ENCODE results near the gene MT1B. TPM values are rescaled to one million over a fixed set of nuclear protein-coding genes. Genes with fewer than 3 reads are reported as not detected.

The MT1B gene
- total and polyA plus RNA-seq, 2 of the 13 experiments (the other 11 are each of a cell fraction or from before 2014, with no cell fraction given) = 0.89 TPM; not detected in 1

GRCh38 chr16:56603589-56603988 lies 48.1 kb upstream of the MT1B start (continued):
- no peak for TF ChIP-seq NR2F6 (IDR thresholded peaks at IDR 0.05)
- TF ChIP-seq NR2F6 (CRISPR knock-in tag; IDR thresholded peaks at IDR 0.05) = peak; percentile 54; the same call in 1 of the 2 replicates
- TF ChIP-seq ZBTB26 (CRISPR knock-in tag; IDR thresholded peaks at IDR 0.05; ENCODE audit: borderline replicate concordance) = peak; percentile 57; the same call in 1 of the 2 replicates
- TF ChIP-seq CEBPG (CRISPR knock-in tag; IDR thresholded peaks at IDR 0.05) = 0 out of 2 replicates have a peak, but pooled peaks have one; percentile 10
- no peak for TF ChIP-seq KDM1A (CRISPR knock-in tag; IDR thresholded peaks at IDR 0.05)
- TF ChIP-seq DRAP1 (CRISPR knock-in tag; IDR thresholded peaks at IDR 0.05) = 0 out of 2 replicates have a peak, but pooled peaks have one; percentile 34
- peak in 1 of 2 experiments; percentile 85; a peak in 2 of 4 replicates for TF ChIP-seq HMGXB4 (CRISPR knock-in tag; IDR thresholded peaks at IDR 0.05; ENCODE audit: borderline replicate concordance in 1 of 2, low read depth in 1 of 2)
- TF ChIP-seq GATAD2A (CRISPR knock-in tag; IDR thresholded peaks at IDR 0.05) = peak; percentile 65
- TF ChIP-seq STAG1 (CRISPR knock-in tag; IDR thresholded peaks at IDR 0.05) = peak; percentile 94
- TF ChIP-seq, protein P1, sequence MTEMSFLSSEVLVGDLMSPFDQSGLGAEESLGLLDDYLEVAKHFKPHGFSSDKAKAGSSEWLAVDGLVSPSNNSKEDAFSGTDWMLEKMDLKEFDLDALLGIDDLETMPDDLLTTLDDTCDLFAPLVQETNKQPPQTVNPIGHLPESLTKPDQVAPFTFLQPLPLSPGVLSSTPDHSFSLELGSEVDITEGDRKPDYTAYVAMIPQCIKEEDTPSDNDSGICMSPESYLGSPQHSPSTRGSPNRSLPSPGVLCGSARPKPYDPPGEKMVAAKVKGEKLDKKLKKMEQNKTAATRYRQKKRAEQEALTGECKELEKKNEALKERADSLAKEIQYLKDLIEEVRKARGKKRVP (CRISPR knock-in tag; IDR thresholded peaks at IDR 0.05) = no peak
